ENCODE data around the gene DUS3L.

The DUS3L gene

DNA sequence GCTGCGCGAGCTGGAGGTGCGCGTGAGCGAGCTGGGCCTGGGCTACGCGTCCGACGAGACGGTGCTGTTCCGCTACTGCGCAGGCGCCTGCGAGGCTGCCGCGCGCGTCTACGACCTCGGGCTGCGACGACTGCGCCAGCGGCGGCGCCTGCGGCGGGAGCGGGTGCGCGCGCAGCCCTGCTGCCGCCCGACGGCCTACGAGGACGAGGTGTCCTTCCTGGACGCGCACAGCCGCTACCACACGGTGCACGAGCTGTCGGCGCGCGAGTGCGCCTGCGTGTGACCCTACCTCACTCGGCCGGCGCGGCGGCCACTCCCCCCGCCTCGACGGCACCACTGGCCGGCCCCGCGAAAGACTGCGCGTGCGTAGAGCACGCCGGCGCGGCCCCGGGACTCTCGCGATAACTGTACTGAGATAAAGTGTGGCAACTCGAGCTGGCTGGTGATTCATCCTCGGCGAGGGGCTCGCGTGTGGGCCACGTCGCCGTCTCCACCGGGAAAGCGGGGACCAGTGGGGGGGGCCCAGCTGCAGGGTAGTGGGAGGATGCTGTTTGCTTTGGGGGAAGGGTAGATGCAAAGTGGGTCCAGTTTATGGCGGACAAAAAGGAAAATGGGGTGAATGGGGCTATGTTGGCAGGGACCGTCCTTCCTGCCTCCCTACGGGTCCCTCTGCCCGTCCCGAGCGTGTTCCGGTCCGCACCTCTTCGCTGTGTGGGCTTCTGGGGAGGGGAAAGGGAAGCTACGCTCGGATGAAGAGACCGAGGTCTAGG, 37.1 kb upstream of the DUS3L start:
- DNase-seq (ENCODE audit: low read depth in 1 of 2, low spot score in 1 of 2): no peak
- in situ Hi-C loops (cut with HindIII; ENCODE audit: low pct_unique_long_range_greater_than_20kb, low sequenced_read_pairs): no loop called here
- TF ChIP-seq JUND (IDR thresholded peaks at IDR 0.05; ENCODE audit: low read depth): no peak

- in situ Hi-C loops (cut with HindIII; ENCODE audit: low pct_unique_long_range_greater_than_20kb, low sequenced_read_pairs): no loop called here
- TF ChIP-seq JUND (IDR thresholded peaks at IDR 0.05; ENCODE audit: low read depth): no peak
- DNase-seq (ENCODE audit: low read depth in 1 of 2, low spot score in 1 of 2): no peak
Measured at GRCh38 chr19:5827342-5827890, 36.5 kb upstream of the DUS3L start.

DNA sequence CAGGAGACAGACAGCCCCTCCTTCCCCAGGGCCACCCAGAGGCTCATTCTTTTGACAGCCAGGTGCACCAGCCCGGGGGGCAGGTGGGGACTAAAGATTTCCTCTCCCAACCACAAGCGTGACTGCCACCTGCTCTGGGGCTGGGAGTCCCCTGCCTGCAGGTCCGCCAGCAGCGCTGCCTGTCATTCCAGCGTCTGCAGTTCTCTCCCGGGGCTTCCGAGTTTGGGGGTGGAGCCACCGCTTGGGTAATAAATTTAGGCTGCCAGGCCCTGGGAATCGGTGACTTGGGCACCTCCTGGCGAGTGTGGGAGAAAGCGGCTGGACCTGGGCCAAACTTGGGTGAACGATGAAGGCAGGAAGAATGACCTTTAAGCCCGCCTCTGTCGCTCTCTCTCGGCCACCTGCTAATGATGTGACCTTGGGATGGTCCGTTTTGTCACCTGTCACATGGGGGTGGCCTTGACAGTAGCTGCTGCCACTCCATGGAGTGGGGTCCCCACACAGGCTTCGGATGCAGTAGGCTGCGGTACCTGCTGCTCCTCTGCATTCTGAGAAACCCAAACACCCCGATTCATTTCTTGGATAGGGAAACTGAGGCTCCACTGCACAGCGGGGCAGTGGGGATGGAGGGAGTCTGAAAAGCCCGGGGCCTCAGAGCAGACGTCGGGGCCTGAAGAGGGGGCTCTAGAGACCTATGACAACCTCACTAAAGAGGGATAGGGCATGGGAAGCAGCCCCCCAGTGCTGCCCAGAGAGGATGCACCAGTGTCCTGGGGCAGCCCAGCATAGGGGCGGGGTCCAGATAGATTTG, 35.8 kb upstream of the DUS3L start:
- TF ChIP-seq JUND (IDR thresholded peaks at IDR 0.05; ENCODE audit: low read depth): no peak
- DNase-seq (ENCODE audit: low read depth in 1 of 2, low spot score in 1 of 2): peak; percentile 83 to 93
- in situ Hi-C loops (cut with HindIII; ENCODE audit: low pct_unique_long_range_greater_than_20kb, low sequenced_read_pairs): no loop called here

DNA sequence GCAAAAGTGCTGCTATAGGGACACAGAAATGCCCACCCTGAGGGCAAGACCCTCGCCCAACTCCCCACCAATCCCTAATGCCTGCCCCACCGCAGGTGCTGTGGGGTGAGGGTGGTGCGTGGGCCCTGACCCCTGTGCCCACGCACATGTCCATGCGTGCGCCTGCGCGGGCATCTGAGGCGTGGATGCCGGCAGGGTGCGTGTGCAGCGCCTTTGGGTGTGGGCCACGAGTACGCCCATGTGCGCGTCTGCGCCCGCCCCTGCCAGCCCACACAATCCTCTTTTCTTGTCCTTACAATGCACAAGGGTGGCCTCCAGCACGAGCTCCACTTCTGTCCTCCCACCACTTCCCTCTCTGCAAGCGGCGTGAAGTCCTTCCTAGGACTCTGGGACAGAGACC, 34.2 kb upstream of the DUS3L start:
- TF ChIP-seq JUND (IDR thresholded peaks at IDR 0.05; ENCODE audit: low read depth): no peak
- in situ Hi-C loops (cut with HindIII; ENCODE audit: low pct_unique_long_range_greater_than_20kb, low sequenced_read_pairs): no loop called here
- DNase-seq (ENCODE audit: low read depth in 1 of 2, low spot score in 1 of 2): no peak

- DNase-seq (ENCODE audit: low read depth in 1 of 2, low spot score in 1 of 2): no peak
- in situ Hi-C loops (cut with HindIII; ENCODE audit: low pct_unique_long_range_greater_than_20kb, low sequenced_read_pairs): no loop called here
- TF ChIP-seq JUND (IDR thresholded peaks at IDR 0.05; ENCODE audit: low read depth): no peak
Measured at GRCh38 chr19:5824751-5825150, 33.8 kb upstream of the DUS3L start.

GRCh38 chr19:5823579-5824281, 32.8 kb upstream of the DUS3L start:
- no peak for TF ChIP-seq JUND (IDR thresholded peaks at IDR 0.05; ENCODE audit: low read depth)
- in situ Hi-C loops (cut with HindIII; ENCODE audit: low pct_unique_long_range_greater_than_20kb, low sequenced_read_pairs): no loop called here
- DNase-seq (ENCODE audit: low read depth in 1 of 2, low spot score in 1 of 2): peak; percentile 72 to 75

DNA sequence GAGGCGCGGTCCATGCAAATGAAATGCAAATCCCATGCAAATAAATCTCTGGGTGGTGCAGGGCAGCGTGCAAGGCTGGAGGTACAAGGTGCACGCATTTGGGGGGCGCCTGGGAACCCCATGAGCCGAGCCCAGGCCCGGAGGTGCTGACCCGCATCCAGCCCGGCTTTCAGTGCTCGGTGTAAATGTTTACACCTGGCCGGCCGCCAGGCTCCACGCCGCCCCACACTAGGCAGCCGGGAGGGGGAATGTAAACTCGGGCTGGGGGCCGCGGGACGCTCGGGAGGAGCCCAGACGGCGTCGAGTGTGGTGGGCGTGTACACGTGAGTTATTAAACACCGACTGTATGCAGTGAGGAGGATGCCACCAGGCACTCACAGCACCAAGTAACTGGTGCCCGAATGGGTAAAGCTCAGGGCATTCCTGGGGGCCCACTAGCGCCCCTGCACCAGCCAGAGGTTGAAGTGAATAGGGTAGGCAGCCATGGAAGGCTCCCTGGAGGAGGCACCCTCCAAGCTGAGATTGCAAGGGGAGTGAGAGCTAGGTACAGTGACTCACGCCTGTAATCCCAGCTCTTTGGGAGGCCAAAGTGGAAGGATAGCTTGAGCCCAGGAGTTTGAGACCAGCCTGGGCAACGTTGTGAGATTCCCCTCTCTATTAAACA, 31.4 kb upstream of the DUS3L start:
- DNase-seq (ENCODE audit: low read depth in 1 of 2, low spot score in 1 of 2): no peak
- in situ Hi-C loops (cut with HindIII; ENCODE audit: low pct_unique_long_range_greater_than_20kb, low sequenced_read_pairs): no loop called here
- TF ChIP-seq JUND (IDR thresholded peaks at IDR 0.05; ENCODE audit: low read depth): no peak

DNA sequence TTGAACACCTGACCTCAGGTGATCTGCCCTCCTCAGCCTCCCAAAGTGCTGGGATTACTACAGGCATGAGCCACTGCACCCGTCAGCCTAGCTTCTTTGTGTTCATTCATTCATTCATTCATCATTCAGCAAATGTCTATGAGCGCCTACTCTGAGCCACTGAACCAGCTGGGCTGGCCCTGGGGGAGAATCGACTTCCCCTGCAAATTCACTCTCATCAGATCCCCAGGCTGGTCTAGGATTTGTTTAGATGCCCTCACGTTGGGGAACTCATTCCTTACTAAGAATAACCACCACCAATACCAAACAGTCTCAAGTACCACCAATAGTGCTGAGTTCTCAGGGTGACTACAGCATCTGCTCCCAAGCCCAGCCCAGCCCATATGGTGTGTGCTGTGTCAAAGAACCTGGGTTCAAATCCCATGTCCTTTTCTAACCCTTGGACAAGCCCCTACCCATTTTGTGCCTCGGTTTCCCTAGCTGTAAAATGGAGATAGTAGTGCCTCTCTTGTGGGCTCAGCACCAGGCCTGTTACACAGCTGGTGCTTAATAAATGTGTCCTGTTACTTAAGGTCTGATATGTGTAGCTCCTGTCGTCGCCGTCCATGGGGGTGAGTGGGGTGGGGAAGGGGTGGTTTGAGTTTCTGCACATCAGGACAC, 30.7 kb upstream of the DUS3L start:
- no peak for TF ChIP-seq JUND (IDR thresholded peaks at IDR 0.05; ENCODE audit: low read depth)
- DNase-seq (ENCODE audit: low read depth in 1 of 2, low spot score in 1 of 2): no peak
- in situ Hi-C loops (cut with HindIII; ENCODE audit: low pct_unique_long_range_greater_than_20kb, low sequenced_read_pairs): no loop called here

DNA sequence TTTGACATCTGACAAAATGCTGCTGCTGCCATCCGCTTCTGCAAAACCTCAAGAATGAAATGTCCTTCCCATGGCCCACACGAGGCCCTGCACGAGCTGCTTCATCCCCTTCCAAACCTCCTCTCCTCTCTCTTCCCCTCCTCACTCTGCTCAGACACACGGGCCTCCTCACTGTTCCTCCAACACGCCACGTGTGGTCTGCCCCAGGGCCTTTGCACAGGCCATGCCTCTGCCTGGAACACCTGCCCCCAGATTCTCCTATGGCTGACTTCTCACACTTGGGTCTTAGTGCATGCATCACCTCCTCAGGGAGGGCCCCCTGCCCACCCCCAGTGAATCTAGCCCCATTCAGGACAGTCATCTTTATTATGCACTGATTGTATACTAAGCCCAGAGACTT, 29.8 kb upstream of the DUS3L start:
- TF ChIP-seq JUND (IDR thresholded peaks at IDR 0.05; ENCODE audit: low read depth): no peak
- no peak for DNase-seq (ENCODE audit: low read depth in 1 of 2, low spot score in 1 of 2)
- in situ Hi-C loops (cut with HindIII; ENCODE audit: low pct_unique_long_range_greater_than_20kb, low sequenced_read_pairs): no loop called here

DNA sequence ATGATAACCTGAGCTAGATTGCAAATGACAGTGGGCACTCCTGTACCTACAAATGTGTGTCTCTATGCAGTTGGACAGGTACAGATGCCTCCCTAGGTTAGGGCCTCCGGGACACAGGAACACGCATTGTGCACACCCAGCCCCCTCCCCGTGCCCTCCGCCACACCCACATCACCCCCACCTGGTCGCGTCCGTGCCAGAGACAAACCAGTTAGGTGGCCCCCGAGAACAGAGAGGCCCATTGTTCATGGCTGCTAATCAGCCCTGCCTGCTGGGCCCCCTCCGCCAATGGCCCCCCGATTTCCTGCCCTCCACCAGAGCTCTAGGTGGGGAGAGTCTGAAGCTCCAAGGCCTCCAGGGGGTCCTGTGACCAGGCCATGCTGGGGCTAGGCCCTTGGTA, 27.6 kb upstream of the DUS3L start:
- no peak for TF ChIP-seq JUND (IDR thresholded peaks at IDR 0.05; ENCODE audit: low read depth)
- in situ Hi-C loops (cut with HindIII; ENCODE audit: low pct_unique_long_range_greater_than_20kb, low sequenced_read_pairs): no loop called here
- no peak for DNase-seq (ENCODE audit: low read depth in 1 of 2, low spot score in 1 of 2)

GRCh38 chr19:5817218-5817617, 26.3 kb upstream of the DUS3L start:
- DNase-seq (ENCODE audit: low read depth in 1 of 2, low spot score in 1 of 2): no peak
- in situ Hi-C loops (cut with HindIII; ENCODE audit: low pct_unique_long_range_greater_than_20kb, low sequenced_read_pairs): no loop called here
- TF ChIP-seq JUND (IDR thresholded peaks at IDR 0.05; ENCODE audit: low read depth): no peak

GRCh38 chr19:5814852-5815246, 23.9 kb upstream of the DUS3L start:
- in situ Hi-C loops (cut with HindIII; ENCODE audit: low pct_unique_long_range_greater_than_20kb, low sequenced_read_pairs): no loop called here
- TF ChIP-seq JUND (IDR thresholded peaks at IDR 0.05; ENCODE audit: low read depth): no peak
- no peak for DNase-seq (ENCODE audit: low read depth in 1 of 2, low spot score in 1 of 2)
